Activated naive CD4-positive, alpha-beta T cell treated with anti-CD3 and anti-CD28 coated beads for 36 hours (primary cell): ENCODE results near the gene SPATA22. TPM values are rescaled to one million over a fixed set of nuclear protein-coding genes. Genes with fewer than 3 reads are reported as not detected.
"Not testable (repeated sequence)": the region's sequence is repeated elsewhere in the genome, so short reads cannot be mapped to it uniquely, and the experiment has no call there.

Source experiments
- CTCF ChIA-PET: fragments of 350-600 bp; sonication (Branson Sonifier 250); formaldehyde crosslinking; loops from one replicate; lab custom pipeline; 2021; ENCODE audit warnings: antibody characterized with exemption; lab: Charles Lee
- DNase-seq: peaks from one replicate; pipeline ENCODE4 v3.0.0-alpha.2; 2020
- H3K27ac Mint-ChIP-seq: one replicate; pipeline ENCODE4 v1.8.0; 2021; ENCODE audit warnings: mild to moderate bottlenecking, mixed read lengths
- H3K27me3 Mint-ChIP-seq: one replicate; pipeline ENCODE4 v1.8.0; 2021; ENCODE audit warnings: low read depth, mixed read lengths
- H3K36me3 Mint-ChIP-seq: one replicate; pipeline ENCODE4 v1.8.0; 2021; ENCODE audit warnings: low read depth, mixed read lengths
- H3K4me1 Mint-ChIP-seq: one replicate; pipeline ENCODE4 v1.8.0; 2021; ENCODE audit warnings: low read depth, mixed read lengths
- H3K4me3 Mint-ChIP-seq: one replicate; pipeline ENCODE4 v1.8.0; 2021; ENCODE audit warnings: mild to moderate bottlenecking, moderate library complexity, mixed read lengths
- H3K9me3 Mint-ChIP-seq: one replicate; pipeline ENCODE4 v1.8.0; 2021; ENCODE audit warnings: mixed read lengths
- intact Hi-C: fragments of 100-400 bp; cut with micrococcal nuclease; formaldehyde crosslinking; loops from one replicate; pipeline ENCODE4 v1.15.1; 2023
- total RNA-seq, 2 experiments: library from RNA; stranded (reverse); gene quantifications; one replicate each; pipeline ENCODE4 v1.2.3, GENCODE V29; 2021

SPATA22 gene
- total RNA-seq, 2 experiments from 2014 or later = not detected

DNA sequence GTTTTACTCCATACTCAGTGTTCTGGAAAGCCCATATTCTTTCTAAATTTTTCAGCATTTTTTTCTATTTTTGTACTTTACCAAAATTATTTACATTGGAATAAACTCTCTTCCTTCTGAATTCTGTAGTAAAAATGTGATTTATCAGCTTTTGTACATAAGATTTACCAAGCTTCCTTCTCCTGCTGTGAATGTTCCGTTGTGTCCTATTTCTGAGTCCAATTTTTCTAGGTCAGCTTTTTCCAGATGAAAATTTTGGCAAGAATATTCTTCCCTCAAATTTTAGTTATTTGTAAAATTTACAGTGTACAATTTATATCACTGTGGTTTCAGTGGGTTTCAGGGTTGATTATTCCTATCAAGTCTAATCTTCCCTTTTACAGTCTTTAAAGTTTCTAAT lies 31.7 kb upstream of the SPATA22 start:
- Mint-ChIP-seq H3K27me3 (peaks cover 3% of the 10 kb centered on the region), H3K9me3 (no peaks in the 10 kb centered on the region), H3K36me3 (no peaks in the 10 kb centered on the region), H3K4me1 (no peaks in the 10 kb centered on the region), H3K27ac (no peak overlapping the region), H3K4me3 (no peak overlapping the region)
- no peak for DNase-seq
- CTCF ChIA-PET = no interaction called here
- intact Hi-C loops = no loop called here

DNA sequence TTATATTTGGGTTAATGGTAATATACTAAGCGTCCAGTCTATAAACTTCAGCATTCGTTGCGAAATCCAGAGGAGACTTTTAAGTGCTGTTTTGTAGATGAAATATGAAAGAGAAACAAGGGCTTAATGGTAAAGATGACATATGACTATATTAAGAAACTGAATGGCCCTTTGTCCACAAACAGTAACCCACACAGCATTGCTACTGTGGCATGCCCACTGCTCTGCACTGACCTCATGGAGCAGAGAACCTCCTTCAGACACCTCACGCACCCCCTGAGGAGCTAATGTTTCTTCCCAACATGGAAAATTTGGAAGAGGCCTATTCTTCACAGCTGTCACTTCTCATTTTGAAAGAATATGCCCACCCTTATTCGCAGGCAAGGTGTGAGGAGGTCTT lies 30.8 kb upstream of the SPATA22 start:
- intact Hi-C loops = no loop called here
- no peaks in the 10 kb centered on the region for H3K9me3 Mint-ChIP-seq
- no peaks in the 10 kb centered on the region for H3K36me3 Mint-ChIP-seq
- H3K4me1 Mint-ChIP-seq = no peaks in the 10 kb centered on the region
- H3K27ac Mint-ChIP-seq = no peak overlapping the region
- no peak for DNase-seq
- CTCF ChIA-PET = no interaction called here
- peaks cover 2% of the 10 kb centered on the region for H3K27me3 Mint-ChIP-seq
- H3K4me3 Mint-ChIP-seq = no peak overlapping the region

DNA sequence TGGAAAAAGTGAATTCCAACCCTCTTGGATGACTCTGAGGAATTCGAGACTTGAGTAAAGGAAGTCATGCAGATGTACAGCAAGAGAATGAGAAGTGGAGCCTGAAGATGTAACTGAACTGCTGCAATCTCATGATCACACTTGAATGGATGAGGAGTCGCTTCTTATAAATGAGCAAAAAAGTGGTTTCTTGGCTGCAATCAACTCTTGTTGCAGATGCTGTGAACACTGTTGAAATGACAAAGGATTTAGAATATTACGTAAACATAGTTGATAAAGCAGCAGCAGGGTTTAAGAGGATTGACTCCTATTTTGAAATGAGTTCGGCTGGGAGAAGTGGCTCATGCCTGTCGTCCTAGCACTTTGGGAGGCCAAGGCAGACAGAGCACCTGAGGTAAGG lies 29.7 kb upstream of the SPATA22 start:
- CTCF ChIA-PET = no interaction called here
- Mint-ChIP-seq H3K9me3 (no peaks in the 10 kb centered on the region), H3K27me3 (no peaks in the 10 kb centered on the region), H3K4me3 (no peak overlapping the region), H3K4me1 (no peaks in the 10 kb centered on the region), H3K36me3 (no peaks in the 10 kb centered on the region), H3K27ac (no peak overlapping the region)
- intact Hi-C loops = no loop called here
- no peak for DNase-seq

DNA sequence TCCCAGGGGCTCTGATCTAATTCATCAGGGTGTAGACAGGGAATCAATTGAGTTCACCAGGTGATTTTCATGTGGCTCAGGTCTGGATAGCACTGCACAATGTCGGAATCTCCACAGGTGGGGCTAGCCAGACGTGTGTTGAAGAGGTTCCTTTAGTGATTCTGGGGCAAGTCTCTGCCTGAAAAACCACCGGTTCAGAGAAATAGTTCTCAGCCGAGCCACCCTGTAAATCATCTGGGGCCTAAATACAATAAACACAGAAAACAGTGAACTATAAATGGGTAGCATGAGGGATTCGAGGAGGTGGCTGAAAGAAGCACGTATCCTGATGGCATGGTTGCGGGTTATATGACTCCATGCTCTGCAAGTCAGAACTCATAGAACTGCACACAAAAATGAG lies 25.5 kb upstream of the SPATA22 start:
- no peaks in the 10 kb centered on the region for H3K36me3 Mint-ChIP-seq
- H3K27ac Mint-ChIP-seq = no peak overlapping the region
- peaks cover 3% of the 10 kb centered on the region for H3K27me3 Mint-ChIP-seq
- no peak overlapping the region for H3K4me3 Mint-ChIP-seq
- CTCF ChIA-PET = no interaction called here
- intact Hi-C loops = no loop called here
- peaks cover 4% of the 10 kb centered on the region for H3K9me3 Mint-ChIP-seq
- no peak for DNase-seq
- no peaks in the 10 kb centered on the region for H3K4me1 Mint-ChIP-seq

DNA sequence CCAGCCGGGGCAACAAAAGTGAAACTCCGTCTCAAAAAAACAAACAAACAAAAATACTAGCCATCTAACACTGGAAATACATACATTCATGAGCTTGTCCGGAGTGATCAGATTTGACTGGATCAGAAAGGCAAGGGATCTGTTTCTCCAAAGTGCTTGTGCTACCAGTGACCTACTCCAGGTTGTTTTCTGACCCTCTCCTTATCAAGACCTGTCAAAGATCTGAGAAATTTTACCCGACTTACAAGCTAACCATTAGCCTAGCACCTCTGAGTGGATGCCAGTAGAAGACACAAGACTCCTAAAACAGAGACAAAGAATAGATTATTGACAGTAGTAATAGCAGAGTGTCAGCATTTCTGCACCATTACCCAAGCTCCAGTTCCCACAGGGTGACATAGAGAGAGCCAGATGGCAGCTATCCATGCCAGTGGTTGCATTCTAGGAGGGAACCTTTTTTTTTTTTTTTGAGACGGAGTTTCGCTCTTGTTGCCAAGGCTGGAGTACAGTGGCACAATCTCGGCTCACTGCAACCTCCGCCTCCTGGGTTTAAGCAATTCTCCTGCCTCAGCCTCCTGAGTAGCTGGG lies 14.0 kb upstream of the SPATA22 start:
- intact Hi-C loops = no loop called here
- Mint-ChIP-seq H3K4me3 (no peak overlapping the region), H3K36me3 (no peaks in the 10 kb centered on the region), H3K27me3 (peaks cover 11% of the 10 kb centered on the region), H3K4me1 (no peaks in the 10 kb centered on the region), H3K27ac (no peak overlapping the region), H3K9me3 (no peaks in the 10 kb centered on the region)
- DNase-seq = no peak
- CTCF ChIA-PET = interaction anchor here (0.8 kb wide), 1 partner anchor 801 kb away, joined by 3 read pairs; no protein-coding TSS in a partner anchor

DNA sequence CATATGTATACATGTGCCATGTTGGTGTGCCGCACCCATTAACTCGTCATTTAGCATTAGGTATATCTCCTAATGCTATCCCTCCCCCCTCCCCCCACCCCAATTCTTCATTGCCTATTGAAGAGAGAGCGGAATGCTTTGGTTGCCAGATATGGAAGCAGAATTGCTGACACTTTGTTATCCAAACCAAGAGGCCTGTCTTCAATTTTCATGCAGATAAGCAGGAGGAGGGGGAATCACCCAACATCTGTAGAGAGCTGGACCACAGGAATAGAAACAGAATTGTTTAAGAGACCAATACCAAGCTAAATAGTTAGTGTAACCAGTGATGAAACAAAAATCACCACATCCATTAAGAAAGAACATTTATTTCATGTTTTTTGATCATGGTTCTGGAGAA lies 11.2 kb upstream of the SPATA22 start:
- Mint-ChIP-seq H3K36me3 (no peaks in the 10 kb centered on the region), H3K27me3 (peaks cover 10% of the 10 kb centered on the region), H3K9me3 (no peaks in the 10 kb centered on the region), H3K4me3 (no peak overlapping the region), H3K4me1 (no peaks in the 10 kb centered on the region), H3K27ac (no peak overlapping the region)
- intact Hi-C loops = no loop called here
- CTCF ChIA-PET = no interaction called here
- no peak for DNase-seq

DNA sequence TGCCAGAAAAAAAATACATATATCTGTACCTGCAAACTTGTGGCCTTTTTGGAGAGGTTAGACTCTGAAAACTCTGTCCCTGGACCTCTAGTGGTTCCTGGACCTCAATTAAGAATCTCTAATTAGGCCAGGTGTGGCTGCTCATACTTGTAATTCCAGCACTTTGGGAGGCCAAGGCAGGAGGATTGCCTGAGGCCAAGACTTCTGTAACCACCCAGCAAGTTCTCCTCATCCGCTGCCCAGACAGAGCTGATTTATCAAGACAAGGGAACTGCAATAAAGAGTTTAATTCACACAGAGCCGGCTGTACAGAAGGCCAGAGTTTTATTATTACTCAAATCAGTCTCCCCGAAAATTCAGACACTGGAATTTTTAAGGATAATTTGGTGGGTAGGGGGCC lies 8.4 kb upstream of the SPATA22 start:
- Mint-ChIP-seq H3K27ac (no peak overlapping the region), H3K9me3 (no peaks in the 10 kb centered on the region), H3K4me1 (peaks cover 5% of the 10 kb centered on the region), H3K4me3 (no peak overlapping the region), H3K36me3 (no peaks in the 10 kb centered on the region), H3K27me3 (peaks cover 3% of the 10 kb centered on the region)
- intact Hi-C loops = no loop called here
- CTCF ChIA-PET = no interaction called here
- DNase-seq = no peak

DNA sequence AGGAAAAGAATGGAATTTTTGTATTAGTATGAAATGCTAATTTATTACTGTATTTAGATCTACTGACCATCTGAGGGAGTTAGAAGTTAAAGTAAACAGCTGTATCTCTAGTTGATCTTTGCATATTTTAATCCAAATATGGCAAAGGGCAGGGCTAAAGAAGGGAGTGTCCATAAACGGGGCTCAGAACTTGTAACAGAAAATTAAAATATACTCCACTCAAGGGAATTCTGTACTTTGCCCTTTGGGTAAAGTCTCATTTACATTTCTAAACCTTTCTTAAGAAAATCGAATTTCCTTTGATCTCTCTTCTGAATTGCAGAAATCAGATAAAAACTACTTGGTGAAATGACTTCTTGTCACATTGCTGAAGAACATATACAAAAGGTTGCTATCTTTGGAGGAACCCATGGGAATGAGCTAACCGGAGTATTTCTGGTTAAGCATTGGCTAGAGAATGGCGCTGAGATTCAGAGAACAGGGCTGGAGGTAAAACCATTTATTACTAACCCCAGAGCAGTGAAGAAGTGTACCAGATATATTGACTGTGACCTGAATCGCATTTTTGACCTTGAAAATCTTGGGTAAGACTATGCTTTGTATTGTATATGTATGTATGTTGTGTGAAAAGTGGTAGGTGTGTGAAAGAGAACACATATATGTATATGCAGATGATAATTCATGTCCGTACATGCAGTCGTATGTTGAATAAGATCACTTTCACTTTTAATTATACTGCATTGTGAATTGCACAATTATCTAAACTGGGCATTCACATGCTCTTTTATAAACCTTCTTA lies 4.4 kb upstream of the SPATA22 start, which contains the start of gene ASPA:
TSS of gene ASPA (plus strand) at position 186 of the 799 bp plus-strand sequence. CDS start at position 349, 163 bp downstream.
- CTCF ChIA-PET = no interaction called here
- no peak for DNase-seq
- peaks cover 3% of the 10 kb centered on the region for H3K27me3 Mint-ChIP-seq
- no peaks in the 10 kb centered on the region for H3K36me3 Mint-ChIP-seq
- H3K4me1 Mint-ChIP-seq = peaks cover 5% of the 10 kb centered on the region
- peak within 1 kb of the TSS; percentile 50 for H3K4me3 Mint-ChIP-seq
- no peak within 1 kb of the TSS for H3K27ac Mint-ChIP-seq
- intact Hi-C loops = no loop called here
- H3K9me3 Mint-ChIP-seq = no peaks in the 10 kb centered on the region

DNA sequence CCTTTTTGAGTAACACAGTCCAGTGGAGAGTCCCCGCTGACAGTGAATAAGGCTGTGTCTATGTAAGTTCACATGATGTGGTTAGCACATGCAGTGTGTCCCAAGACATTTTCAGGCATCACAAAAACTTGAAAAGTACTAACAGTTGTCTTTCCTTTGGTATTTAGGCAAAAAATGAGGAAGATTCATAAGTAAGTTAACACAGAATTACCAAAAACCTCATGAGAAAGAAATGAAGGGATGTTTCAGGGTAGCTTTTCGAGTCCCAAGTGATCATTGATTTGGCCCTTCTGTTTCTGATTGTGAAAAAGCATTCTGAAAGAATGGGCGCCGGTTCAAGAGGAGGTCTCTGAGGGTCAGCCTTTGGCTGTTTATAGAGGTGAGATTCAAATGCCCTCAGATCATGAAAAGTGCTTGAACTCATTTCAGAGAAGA lies 3.6 kb upstream of the SPATA22 start:
- CTCF ChIA-PET = no interaction called here
- H3K9me3 Mint-ChIP-seq = no peaks in the 10 kb centered on the region
- no peak for DNase-seq
- intact Hi-C loops = no loop called here
- H3K4me1 Mint-ChIP-seq = peaks cover 5% of the 10 kb centered on the region
- peaks cover 3% of the 10 kb centered on the region for H3K27me3 Mint-ChIP-seq
- no peak overlapping the region for H3K4me3 Mint-ChIP-seq
- H3K36me3 Mint-ChIP-seq = no peaks in the 10 kb centered on the region
- H3K27ac Mint-ChIP-seq = no peak overlapping the region

DNA sequence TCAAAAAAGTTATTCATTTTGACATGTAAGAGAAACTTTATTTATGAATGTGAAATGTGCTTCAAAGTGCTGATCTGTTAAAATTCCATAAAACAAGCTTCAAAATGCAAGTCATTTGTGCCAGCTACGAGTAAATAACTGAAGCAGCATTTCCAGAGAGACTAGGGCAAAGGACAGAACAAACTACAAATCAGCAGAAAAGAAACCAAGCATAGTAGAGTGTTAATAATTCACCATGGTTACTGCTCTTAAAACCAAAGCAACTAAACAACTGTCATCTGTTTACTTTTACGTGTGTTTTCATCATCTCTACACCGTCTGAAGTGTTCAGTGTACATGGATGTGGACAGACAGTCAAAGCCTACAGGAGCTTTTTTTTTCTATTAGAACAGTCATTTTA lies 2.6 kb upstream of the SPATA22 start:
- no peak overlapping the region for H3K27ac Mint-ChIP-seq
- CTCF ChIA-PET = no interaction called here
- no peak for DNase-seq
- no peaks in the 10 kb centered on the region for H3K9me3 Mint-ChIP-seq
- H3K36me3 Mint-ChIP-seq = no peaks in the 10 kb centered on the region
- H3K4me1 Mint-ChIP-seq = peaks cover 5% of the 10 kb centered on the region
- H3K27me3 Mint-ChIP-seq = peaks cover 3% of the 10 kb centered on the region
- H3K4me3 Mint-ChIP-seq = no peak overlapping the region
- intact Hi-C loops = no loop called here

DNA sequence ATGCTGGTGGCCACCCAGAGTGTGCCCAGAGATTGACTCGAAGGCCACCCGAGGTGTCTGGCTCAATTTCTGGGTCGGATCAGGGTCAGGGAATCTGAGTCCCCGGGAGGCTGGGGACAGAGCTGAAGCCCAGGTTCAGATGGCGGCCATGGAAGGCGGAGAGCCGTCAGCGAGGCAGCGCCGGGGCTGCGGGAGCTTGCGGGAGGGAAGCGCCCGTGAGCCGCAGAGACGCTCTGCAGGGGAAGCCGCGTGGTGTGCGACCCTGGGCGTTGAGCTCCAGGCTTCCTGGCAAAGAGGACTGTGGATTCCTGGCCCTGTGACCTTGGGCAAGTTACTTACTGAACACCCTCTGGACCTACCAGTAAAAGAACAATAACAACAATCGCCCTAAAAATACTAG lies 518 bp upstream of the SPATA22 start:
- Mint-ChIP-seq H3K27me3 (no peaks in the 10 kb centered on the region), H3K9me3 (no peaks in the 10 kb centered on the region), H3K36me3 (no peaks in the 10 kb centered on the region), H3K4me3 (no peak overlapping the region), H3K4me1 (peaks cover 5% of the 10 kb centered on the region), H3K27ac (no peak overlapping the region)
- CTCF ChIA-PET = no interaction called here
- DNase-seq = no peak
- intact Hi-C loops = no loop called here

DNA sequence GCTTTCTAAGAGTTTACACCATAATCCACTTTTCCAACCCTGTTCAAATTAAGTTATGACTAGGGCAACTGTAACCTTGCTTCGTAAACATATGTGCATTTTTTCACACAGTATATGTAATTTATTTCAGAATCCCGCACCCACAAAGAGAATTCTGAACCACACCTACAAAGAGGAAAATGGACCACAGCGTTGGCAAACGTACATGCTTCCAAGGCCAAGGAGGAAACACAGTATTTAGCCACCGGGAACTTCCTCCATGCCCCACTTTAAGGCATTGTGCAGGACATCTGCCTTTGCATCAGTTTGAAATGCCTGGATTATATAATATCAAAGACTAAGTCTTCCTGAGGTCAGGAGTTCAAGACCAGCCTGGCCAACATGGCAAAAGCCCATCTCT lies 2.1 kb downstream of the SPATA22 start:
- H3K9me3 Mint-ChIP-seq = no peaks in the 10 kb centered on the region
- intact Hi-C loops = no loop called here
- no peak overlapping the region for H3K4me3 Mint-ChIP-seq
- CTCF ChIA-PET = no interaction called here
- no peaks in the 10 kb centered on the region for H3K4me1 Mint-ChIP-seq
- no peak overlapping the region for H3K27ac Mint-ChIP-seq
- no peaks in the 10 kb centered on the region for H3K27me3 Mint-ChIP-seq
- no peak for DNase-seq
- no peaks in the 10 kb centered on the region for H3K36me3 Mint-ChIP-seq

DNA sequence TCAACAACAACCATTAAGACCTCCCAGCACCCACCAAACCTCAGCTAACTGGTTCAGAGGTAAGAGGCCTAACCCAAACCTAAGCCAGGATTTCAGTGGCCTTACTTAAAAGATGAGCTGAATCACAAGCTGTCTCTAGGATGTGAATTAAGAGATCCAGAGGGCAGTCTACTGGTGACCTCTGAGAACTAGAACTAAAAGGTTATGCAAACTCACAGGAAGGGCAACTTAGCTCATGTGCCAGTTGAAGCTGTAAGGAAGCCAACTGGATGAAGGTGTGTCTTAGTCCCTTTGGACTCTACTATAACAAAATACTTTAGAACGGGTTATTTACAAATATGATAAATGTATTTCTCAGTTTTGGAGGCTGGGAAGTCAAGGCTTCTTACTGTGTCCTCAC lies 5.3 kb downstream of the SPATA22 start:
- H3K27ac Mint-ChIP-seq, intact Hi-C loops, H3K27me3 Mint-ChIP-seq, H3K36me3 Mint-ChIP-seq, H3K4me1 Mint-ChIP-seq, H3K4me3 Mint-ChIP-seq, H3K9me3 Mint-ChIP-seq, CTCF ChIA-PET, DNase-seq: not testable (repeated sequence)
